Prostate gland (tissue), 2 donors: ENCODE results near the gene DCUN1D1.

Experiments
- POLR2A ChIP-seq: fragments of 450-650 bp; IDR thresholded peaks from one replicate; pipeline ENCODE4 v1.6.1; 2016; ENCODE audit warnings: antibody characterized with exemption, mild to moderate bottlenecking
- POLR2AphosphoS5 ChIP-seq: sonication (generic); formaldehyde crosslinking; IDR thresholded peaks from one replicate; pipeline ENCODE4 v1.6.1; 2017; ENCODE audit warnings: antibody characterized with exemption
- TF ChIP-seq, protein P1 (sequence below), 4 experiments: fragments of 200-600 bp in 2 of 4; fragments of 450-650 bp in 2 of 4; sonication (generic) in 2 of 4; IDR thresholded peaks; 1 replicate in 3 of 4; 2 replicates in 1 of 4; pipeline ENCODE4 v1.5.1; 2016 to 2019; ENCODE audit warnings: antibody characterized with exemption in 4 of 4, mild to moderate bottlenecking in 2 of 4, moderate library complexity in 2 of 4

DNA sequence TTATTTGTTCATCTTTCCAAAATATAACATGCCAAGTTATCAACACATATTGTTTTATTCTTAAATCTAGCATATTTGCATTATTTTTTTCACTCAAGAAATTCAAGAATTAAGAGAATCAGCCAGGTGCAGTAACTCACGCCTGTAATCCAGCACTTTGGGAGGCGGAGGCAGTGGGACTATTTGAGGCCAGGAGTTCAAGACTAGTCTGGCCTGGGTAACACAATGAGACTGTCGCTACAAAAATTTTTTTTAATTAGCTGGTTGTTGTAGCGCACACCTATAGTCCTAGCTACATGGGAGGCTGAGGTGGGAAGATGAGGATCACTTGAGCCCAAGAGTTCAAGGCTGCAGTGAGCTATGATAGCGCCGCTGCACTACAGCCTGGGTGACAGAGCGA lies 10.5 kb downstream of the DCUN1D1 start:
- TF ChIP-seq, protein P1, sequence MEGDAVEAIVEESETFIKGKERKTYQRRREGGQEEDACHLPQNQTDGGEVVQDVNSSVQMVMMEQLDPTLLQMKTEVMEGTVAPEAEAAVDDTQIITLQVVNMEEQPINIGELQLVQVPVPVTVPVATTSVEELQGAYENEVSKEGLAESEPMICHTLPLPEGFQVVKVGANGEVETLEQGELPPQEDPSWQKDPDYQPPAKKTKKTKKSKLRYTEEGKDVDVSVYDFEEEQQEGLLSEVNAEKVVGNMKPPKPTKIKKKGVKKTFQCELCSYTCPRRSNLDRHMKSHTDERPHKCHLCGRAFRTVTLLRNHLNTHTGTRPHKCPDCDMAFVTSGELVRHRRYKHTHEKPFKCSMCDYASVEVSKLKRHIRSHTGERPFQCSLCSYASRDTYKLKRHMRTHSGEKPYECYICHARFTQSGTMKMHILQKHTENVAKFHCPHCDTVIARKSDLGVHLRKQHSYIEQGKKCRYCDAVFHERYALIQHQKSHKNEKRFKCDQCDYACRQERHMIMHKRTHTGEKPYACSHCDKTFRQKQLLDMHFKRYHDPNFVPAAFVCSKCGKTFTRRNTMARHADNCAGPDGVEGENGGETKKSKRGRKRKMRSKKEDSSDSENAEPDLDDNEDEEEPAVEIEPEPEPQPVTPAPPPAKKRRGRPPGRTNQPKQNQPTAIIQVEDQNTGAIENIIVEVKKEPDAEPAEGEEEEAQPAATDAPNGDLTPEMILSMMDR (IDR thresholded peaks at IDR 0.05), result no peak
- TF ChIP-seq POLR2A (no peak), POLR2AphosphoS5 (no peak)
